ENCODE results near the gene TBKBP1. TPM values are rescaled to one million over a fixed set of nuclear protein-coding genes. Genes with fewer than 3 reads are reported as not detected.

TBKBP1 gene
- total RNA-seq, 1 experiment from 2014 or later: 16.3 TPM

- H3K27me3 ChIP-seq (ENCODE audit: control insufficient read depth, insufficient read depth, low read length): no peaks in the 10 kb centered on the region
- peaks cover 11% of the 10 kb centered on the region for H3K36me3 ChIP-seq (replicated peaks; ENCODE audit: control insufficient read depth, insufficient read depth, low read length)
- no peak for DNase-seq
- H3K4me3 ChIP-seq (ENCODE audit: insufficient read depth, low read depth, low read length): no peak overlapping the region
Measured at GRCh38 chr17:47686664-47687327, 7.2 kb upstream of the TBKBP1 start.

DNA sequence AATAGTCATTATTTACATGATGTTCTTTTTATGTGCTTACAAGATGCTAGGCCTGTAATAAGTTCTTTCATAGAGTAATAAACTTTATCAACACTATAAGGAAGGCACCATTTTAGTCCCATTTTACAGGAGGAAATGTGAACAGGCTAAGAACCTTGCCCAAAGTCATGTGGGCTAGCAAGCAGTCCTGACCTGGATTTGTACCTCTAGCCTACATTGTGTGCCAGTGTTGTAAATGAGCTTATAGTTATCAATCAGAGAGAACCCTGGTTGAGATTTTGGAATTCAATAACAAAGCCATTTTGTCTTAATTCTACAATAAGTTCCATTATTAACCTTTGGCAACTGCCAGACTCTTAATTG, 6.7 kb upstream of the TBKBP1 start:
- no peaks in the 10 kb centered on the region for H3K27me3 ChIP-seq (ENCODE audit: control insufficient read depth, insufficient read depth, low read length)
- DNase-seq: no peak
- no peak overlapping the region for H3K4me3 ChIP-seq (ENCODE audit: insufficient read depth, low read depth, low read length)
- H3K36me3 ChIP-seq (replicated peaks; ENCODE audit: control insufficient read depth, insufficient read depth, low read length): peaks cover 7% of the 10 kb centered on the region

GRCh38 chr17:47687748-47688147, 6.2 kb upstream of the TBKBP1 start:
- Histone ChIP-seq H3K36me3 (replicated peaks; ENCODE audit: control insufficient read depth, insufficient read depth, low read length) (peaks cover 3% of the 10 kb centered on the region), H3K27me3 (ENCODE audit: control insufficient read depth, insufficient read depth, low read length) (no peaks in the 10 kb centered on the region), H3K4me3 (ENCODE audit: insufficient read depth, low read depth, low read length) (no peak overlapping the region)
- DNase-seq: peak; percentile 77

DNA sequence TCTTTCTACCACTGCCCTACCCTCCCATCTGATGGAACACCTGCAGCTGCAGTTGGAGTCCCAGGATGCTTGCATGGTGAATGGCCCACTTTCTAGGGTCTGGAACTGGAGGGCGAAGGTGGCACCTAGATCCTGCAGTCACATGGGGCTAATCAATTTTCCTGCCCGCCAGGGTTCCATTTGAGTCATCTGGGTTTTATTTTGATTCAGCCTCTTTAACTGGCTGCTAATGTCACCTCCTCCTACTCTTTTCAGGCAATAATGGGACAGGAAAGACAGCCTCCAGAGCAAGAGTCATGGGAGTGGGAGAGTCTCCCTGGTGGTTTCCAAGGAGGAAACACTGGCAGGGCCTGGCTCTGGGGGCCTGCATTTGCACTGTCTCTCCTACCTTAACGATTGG, 3.8 kb upstream of the TBKBP1 start:
- Histone ChIP-seq H3K27me3 (ENCODE audit: control insufficient read depth, insufficient read depth, low read length) (no peaks in the 10 kb centered on the region), H3K4me3 (ENCODE audit: insufficient read depth, low read depth, low read length) (no peak overlapping the region), H3K36me3 (replicated peaks; ENCODE audit: control insufficient read depth, insufficient read depth, low read length) (no peaks in the 10 kb centered on the region)
- DNase-seq: peak; percentile 22

- Histone ChIP-seq H3K36me3 (replicated peaks; ENCODE audit: control insufficient read depth, insufficient read depth, low read length) (no peaks in the 10 kb centered on the region), H3K27me3 (ENCODE audit: control insufficient read depth, insufficient read depth, low read length) (no peaks in the 10 kb centered on the region), H3K4me3 (ENCODE audit: insufficient read depth, low read depth, low read length) (no peak overlapping the region)
- peak; percentile 17 for DNase-seq
Measured at GRCh38 chr17:47692137-47692894, 1.6 kb upstream of the TBKBP1 start.

DNA sequence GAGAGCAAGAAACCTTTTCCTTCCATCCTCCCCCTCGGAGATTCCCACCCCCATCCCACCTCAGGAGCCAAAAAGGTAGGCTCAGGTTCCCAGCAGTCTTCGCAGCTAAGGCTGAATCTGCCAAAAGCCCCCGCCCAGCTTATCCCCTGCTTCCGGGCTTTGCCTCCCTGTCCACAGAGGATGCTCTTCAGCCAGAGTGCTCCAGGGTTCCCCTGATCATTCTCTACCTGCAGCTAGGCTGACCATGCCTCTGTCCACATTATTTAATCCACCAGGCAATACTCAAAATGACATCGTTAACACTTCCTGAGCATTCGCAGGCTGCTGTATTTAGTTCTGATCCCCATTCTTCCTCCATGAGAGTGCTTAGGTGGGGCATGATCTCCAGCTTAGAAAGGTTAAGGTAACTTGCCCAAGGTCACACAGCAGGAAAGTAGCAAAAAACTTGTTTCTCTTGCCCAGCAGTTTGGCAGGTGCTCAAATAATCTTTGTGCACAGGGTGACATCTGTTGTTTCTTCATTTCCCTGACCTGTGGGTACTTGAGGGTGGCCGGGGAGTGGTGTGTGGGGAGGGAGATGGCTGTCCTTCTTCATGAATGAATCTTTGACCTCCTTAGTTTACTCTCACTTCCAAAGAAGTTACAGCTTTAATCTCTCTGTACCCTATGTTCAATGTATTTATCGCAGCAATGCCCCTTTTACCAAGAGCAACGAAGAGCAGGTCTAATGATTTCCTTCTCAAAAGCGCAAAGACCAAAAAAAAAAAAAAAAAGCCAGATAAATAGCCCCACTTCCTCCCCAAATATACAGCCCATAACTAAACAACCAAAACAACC, 848 bp upstream of the TBKBP1 start:
- H3K36me3 ChIP-seq (replicated peaks; ENCODE audit: control insufficient read depth, insufficient read depth, low read length): no peaks in the 10 kb centered on the region
- no peaks in the 10 kb centered on the region for H3K27me3 ChIP-seq (ENCODE audit: control insufficient read depth, insufficient read depth, low read length)
- peak; percentile 64 for DNase-seq
- H3K4me3 ChIP-seq (ENCODE audit: insufficient read depth, low read depth, low read length): peak overlapping the region; percentile 84

DNA sequence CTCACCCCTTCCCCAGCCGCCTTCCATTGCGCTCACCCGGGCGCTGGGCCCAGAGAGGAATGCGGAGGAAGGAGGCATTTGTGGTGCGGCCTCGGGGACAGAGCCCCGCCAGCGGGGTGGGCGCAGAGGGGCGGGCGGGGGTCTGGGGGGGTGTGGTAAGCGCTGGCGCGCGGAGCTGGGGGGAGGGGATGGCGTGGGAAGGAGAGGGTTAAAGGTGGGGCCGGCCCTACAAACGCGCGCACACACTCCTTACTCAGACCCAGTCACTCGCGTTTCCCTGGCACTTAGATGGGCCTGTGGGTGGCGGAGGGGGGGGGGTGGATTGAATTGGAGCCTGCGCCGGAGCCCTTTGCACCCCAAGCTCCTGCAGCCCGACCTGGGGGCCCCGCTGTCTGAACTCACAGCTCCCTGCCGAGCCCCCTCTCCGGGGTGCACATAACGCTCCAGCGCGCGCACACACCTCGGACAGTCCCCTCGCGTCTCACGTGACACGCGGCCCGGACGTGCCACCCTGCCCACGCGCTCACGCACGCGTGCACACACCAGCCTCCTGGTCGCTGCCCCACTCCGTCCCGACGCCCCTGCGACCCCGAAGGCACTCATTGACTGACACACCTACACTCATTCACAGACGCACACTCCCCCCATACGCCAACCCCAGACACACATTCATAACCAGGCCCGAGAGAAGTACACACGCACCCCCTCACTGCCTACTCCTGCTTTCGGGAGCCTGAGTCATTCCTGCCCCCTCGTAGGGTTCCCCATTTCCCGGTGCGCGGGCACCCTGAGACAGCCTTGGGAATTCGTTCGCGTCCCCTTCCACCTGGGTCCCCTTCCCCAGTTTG, 844 bp downstream of the TBKBP1 start:
- no peaks in the 10 kb centered on the region for H3K36me3 ChIP-seq (replicated peaks; ENCODE audit: control insufficient read depth, insufficient read depth, low read length)
- DNase-seq: no peak
- no peaks in the 10 kb centered on the region for H3K27me3 ChIP-seq (ENCODE audit: control insufficient read depth, insufficient read depth, low read length)
- peak overlapping the region; percentile 84 for H3K4me3 ChIP-seq (ENCODE audit: insufficient read depth, low read depth, low read length)

- Histone ChIP-seq H3K4me3 (ENCODE audit: insufficient read depth, low read depth, low read length) (peak overlapping the region; percentile 84), H3K27me3 (ENCODE audit: control insufficient read depth, insufficient read depth, low read length) (no peaks in the 10 kb centered on the region), H3K36me3 (replicated peaks; ENCODE audit: control insufficient read depth, insufficient read depth, low read length) (no peaks in the 10 kb centered on the region)
- peak; percentile 88 for DNase-seq
Measured at GRCh38 chr17:47695429-47696376, 1.7 kb downstream of the TBKBP1 start.

- H3K4me3 ChIP-seq (ENCODE audit: insufficient read depth, low read depth, low read length): no peak overlapping the region
- DNase-seq: peak; percentile 19
- no peaks in the 10 kb centered on the region for H3K27me3 ChIP-seq (ENCODE audit: control insufficient read depth, insufficient read depth, low read length)
- H3K36me3 ChIP-seq (replicated peaks; ENCODE audit: control insufficient read depth, insufficient read depth, low read length): no peaks in the 10 kb centered on the region
Measured at GRCh38 chr17:47696717-47697642, 3.0 kb downstream of the TBKBP1 start.

GRCh38 chr17:47697906-47698711, 4.1 kb downstream of the TBKBP1 start:
- H3K36me3 ChIP-seq (replicated peaks; ENCODE audit: control insufficient read depth, insufficient read depth, low read length): no peaks in the 10 kb centered on the region
- H3K27me3 ChIP-seq (ENCODE audit: control insufficient read depth, insufficient read depth, low read length): no peaks in the 10 kb centered on the region
- DNase-seq: peak; percentile 11
- no peak overlapping the region for H3K4me3 ChIP-seq (ENCODE audit: insufficient read depth, low read depth, low read length)

GRCh38 chr17:47698749-47699535, 5.0 kb downstream of the TBKBP1 start:
- Histone ChIP-seq H3K27me3 (ENCODE audit: control insufficient read depth, insufficient read depth, low read length) (no peaks in the 10 kb centered on the region), H3K36me3 (replicated peaks; ENCODE audit: control insufficient read depth, insufficient read depth, low read length) (no peaks in the 10 kb centered on the region), H3K4me3 (ENCODE audit: insufficient read depth, low read depth, low read length) (no peak overlapping the region)
- peak; percentile 98 for DNase-seq
